22Rv1 (cell line): ENCODE measurements around the gene ANKH.

Experiments
- H3K27ac ChIP-seq: fragments of 450-650 bp; 2 replicates; pipeline ENCODE4 v1.5.1; 2017
- ZFX ChIP-seq: fragments of 450-650 bp; IDR thresholded peaks from 2 replicates; pipeline ENCODE4 v1.6.1; 2017; ENCODE audit warnings: antibody characterized with exemption, borderline replicate concordance
- TF ChIP-seq, protein P1 (sequence below): fragments of 450-650 bp; IDR thresholded peaks from 2 replicates; pipeline ENCODE4 v1.5.1; 2017; ENCODE audit warnings: mild to moderate bottlenecking

Gene ANKH

DNA sequence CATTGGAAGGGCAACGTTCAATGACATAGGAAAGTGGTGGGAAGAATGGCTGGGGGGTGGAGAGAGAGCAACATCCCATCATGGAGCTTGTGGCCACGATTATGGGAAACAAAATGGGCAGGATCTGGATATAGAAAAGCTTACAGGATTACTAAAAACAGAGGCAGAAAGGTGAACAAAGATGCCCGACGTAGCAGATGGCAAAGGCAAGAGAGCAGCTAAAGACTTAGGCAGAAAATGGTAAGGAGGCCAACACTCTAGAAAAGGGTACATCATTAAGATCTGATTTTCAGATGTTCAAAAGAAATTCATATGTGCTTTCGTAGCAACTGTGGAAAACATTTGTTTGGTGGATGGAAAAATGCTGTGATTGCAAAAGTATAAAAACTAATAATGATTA, 104.5 kb downstream of the ANKH start:
- no peak overlapping the region for H3K27ac ChIP-seq
- TF ChIP-seq ZFX, result no peak
- TF ChIP-seq, protein P1, sequence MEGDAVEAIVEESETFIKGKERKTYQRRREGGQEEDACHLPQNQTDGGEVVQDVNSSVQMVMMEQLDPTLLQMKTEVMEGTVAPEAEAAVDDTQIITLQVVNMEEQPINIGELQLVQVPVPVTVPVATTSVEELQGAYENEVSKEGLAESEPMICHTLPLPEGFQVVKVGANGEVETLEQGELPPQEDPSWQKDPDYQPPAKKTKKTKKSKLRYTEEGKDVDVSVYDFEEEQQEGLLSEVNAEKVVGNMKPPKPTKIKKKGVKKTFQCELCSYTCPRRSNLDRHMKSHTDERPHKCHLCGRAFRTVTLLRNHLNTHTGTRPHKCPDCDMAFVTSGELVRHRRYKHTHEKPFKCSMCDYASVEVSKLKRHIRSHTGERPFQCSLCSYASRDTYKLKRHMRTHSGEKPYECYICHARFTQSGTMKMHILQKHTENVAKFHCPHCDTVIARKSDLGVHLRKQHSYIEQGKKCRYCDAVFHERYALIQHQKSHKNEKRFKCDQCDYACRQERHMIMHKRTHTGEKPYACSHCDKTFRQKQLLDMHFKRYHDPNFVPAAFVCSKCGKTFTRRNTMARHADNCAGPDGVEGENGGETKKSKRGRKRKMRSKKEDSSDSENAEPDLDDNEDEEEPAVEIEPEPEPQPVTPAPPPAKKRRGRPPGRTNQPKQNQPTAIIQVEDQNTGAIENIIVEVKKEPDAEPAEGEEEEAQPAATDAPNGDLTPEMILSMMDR, result no peak

DNA sequence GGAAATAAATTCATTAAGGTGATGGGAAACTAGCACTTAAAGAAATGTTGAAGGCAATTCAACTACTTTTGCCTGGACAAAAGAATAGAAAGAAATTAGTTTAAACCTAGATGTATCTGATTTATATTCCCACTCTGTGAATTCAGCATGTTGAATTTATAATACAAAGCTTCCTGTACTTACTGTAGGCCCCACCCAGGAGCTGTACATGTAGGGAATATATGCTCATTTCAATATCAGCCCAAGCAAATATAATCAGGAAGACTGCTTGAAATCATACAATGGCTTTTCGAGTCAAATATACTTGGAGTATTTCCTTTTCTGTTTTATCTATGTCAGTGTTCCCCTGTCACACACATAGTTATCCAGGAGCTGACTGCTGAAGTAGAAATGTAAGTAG, 105.0 kb downstream of the ANKH start:
- no peak overlapping the region for H3K27ac ChIP-seq
- TF ChIP-seq, protein P1, result no peak
- TF ChIP-seq ZFX, result no peak

DNA sequence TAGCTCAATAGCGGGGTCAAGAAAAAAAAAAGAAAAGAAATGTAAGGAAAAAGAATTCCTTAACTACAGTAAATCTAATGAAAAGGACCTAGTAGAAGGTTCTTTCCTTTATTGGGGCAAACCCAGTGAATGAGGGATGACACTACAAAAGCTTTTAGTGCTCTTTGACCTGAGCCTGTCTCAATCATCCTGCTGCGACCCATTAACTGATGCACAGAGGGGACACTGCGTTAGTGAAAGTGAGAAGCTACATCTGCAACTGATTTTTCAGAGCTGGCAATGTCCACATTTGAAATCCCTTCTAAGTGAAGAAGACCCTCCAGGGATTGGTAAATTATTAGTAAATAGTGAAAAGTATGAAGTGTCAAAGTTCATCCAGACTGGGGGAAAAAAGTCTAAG, 106.0 kb downstream of the ANKH start:
- H3K27ac ChIP-seq, result no peak overlapping the region
- TF ChIP-seq ZFX, result no peak
- TF ChIP-seq, protein P1, result no peak

DNA sequence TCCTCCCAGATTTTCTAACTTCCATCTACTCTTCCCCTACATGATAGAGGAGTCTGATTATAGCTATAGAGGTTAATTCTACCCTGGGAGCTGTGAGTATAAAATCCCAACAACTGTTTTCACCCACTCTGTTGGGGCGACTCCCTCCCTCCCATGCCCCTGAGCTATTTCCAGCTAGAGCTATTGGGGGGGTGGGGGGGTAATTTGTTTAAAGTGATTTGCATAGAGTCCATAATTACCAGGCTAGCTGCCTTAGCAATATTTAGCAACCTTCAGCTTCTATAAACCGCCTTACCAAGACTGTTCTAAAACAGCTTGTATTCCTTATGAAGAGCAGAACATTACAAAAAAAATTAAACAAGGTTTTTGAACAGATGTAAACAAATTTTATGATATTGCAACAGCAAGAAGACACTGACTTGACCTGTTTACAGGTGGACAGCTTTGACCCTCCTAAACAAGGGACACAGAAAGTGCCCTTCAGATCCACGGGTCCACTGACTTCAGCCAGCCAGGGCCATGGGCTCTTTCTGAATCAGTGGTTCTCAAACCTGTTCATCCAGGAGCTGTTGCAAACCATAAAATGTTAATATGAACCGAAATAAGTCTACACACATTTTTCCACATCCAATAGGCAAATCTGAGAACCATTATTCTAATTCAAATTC, 108.9 kb downstream of the ANKH start:
- TF ChIP-seq ZFX, result no peak
- TF ChIP-seq, protein P1, result no peak

DNA sequence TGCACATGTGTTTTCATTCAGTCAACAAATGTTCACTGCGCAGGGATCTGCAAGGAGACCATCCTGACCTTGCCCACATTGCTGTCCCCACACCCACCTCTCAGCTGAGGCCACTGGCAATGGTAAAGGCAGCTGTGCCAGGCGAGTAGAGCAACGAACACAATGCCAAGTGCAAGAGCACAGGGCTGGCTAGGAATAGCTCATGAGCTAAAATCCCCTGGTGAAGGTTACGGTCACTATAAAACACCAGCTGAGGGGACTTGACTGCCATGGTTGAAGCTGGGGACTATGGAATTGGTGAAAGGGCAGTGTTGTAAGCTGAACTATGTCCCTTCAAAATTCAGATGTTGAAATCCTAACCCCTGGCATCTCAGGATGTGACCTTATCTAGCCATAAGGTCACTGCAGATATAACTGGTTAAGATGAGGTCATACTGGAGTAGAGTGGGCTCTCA, 111.0 kb downstream of the ANKH start:
- no peak for TF ChIP-seq ZFX
- TF ChIP-seq, protein P1, result no peak
- H3K27ac ChIP-seq, result no peak overlapping the region

More for the DNA sequence above, 108.9 kb downstream of the ANKH start:
- H3K27ac ChIP-seq, result no peak overlapping the region

DNA sequence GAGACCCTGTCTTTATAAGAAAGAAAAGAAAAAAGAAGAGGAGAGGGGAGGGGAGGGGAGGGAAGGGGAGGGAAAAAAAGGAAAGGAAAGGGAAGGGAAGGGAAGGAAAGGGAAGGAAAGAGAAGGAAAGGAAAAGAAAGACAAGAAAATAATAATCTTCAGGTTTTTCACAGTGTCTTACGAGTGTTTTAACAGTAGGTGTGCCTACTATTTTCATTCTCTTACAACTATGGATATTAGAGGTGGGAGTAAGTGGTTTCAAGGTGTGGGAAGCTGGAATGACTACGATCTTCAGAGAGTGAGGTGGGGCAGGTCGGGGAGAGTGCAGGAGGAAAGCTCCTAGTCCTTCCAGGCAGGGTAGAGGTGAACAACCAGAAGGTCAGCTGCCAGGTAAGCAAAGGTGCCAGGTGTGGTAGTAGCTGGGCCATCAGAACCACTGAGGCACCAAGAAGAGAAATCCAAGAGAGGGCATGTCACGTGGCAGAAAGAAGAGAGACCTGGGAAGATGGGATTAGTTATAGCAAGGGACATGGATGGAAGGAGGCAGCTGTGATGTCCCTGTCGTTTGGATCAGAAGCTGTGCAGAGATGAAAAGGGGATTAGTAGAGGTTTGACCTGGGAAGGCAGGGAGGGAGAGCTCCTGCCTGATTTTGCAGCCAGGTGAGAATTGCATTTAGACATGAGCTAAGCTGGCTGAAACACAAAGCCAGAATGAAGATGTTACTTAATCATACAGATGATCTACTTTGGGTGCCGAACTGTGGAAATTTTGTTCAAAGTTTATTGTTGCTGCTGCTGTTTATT, 111.6 kb downstream of the ANKH start:
- no peak overlapping the region for H3K27ac ChIP-seq
- TF ChIP-seq, protein P1, result no peak
- TF ChIP-seq ZFX, result no peak

DNA sequence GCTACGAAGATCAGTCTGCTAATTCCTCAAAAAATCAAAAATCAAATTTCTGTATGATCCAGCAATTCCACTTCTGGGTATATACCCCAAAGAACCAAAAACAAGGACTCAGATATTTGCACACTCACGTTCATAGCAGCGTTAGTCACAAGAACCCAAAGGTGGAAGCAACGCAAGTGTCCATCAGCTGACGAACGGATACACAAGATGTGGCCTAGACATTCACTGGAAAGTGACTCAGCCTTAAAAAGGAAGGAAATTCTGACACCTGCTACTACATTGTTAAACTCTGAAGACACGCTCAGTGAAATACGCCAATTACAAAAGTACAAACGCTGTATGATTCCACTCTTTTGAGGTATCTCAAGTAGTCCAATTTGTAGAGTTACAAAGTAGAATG, 113.7 kb downstream of the ANKH start:
- H3K27ac ChIP-seq, result no peak overlapping the region
- TF ChIP-seq, protein P1, result no peak
- TF ChIP-seq ZFX, result no peak
